ENCODE measurements around the gene KRT14. TPM values are rescaled to one million over a fixed set of nuclear protein-coding genes. Genes with fewer than 3 reads are reported as not detected.

Gene KRT14
- total RNA-seq, 2 experiments from 2014 or later = 0.82 TPM; not detected in 1

GRCh38 chr17:41537614-41537954, 49.1 kb downstream of the KRT14 start:
- no peaks in the 10 kb centered on the region for H3K9me3 ChIP-seq (ENCODE audit: low read length)
- no peaks in the 10 kb centered on the region for H4K20me1 ChIP-seq (ENCODE audit: insufficient read depth, low read length)
- no peak overlapping the region for H3K27ac ChIP-seq (ENCODE audit: low read depth, low read length, poor library complexity, severe bottlenecking)
- CTCF ChIA-PET (ENCODE audit: unreplicated experiment) = no interaction called here
- H2AFZ ChIP-seq (ENCODE audit: low read length) = no peak overlapping the region
- no peak overlapping the region for H3K4me2 ChIP-seq (ENCODE audit: low read length)
- no peaks in the 10 kb centered on the region for H3K9me2 ChIP-seq (ENCODE audit: insufficient read depth, low read length)
- no peaks in the 10 kb centered on the region for H3K79me2 ChIP-seq (ENCODE audit: insufficient read depth, low read depth, low read length)
- no peaks in the 10 kb centered on the region for H3K36me3 ChIP-seq (ENCODE audit: insufficient read depth, low read length)
- no peak for DNase-seq (ENCODE audit: low spot score)
- BruUV-seq (replicated peaks) = no TSS peak
- no peak overlapping the region for H3K4me3 ChIP-seq (ENCODE audit: low read depth, low read length, poor library complexity, severe bottlenecking)
- no peak for TF ChIP-seq EZH2phosphoT487 (IDR thresholded peaks at IDR 0.05; ENCODE audit: borderline replicate concordance, low read depth, low read length)
- TF ChIP-seq, protein P1, sequence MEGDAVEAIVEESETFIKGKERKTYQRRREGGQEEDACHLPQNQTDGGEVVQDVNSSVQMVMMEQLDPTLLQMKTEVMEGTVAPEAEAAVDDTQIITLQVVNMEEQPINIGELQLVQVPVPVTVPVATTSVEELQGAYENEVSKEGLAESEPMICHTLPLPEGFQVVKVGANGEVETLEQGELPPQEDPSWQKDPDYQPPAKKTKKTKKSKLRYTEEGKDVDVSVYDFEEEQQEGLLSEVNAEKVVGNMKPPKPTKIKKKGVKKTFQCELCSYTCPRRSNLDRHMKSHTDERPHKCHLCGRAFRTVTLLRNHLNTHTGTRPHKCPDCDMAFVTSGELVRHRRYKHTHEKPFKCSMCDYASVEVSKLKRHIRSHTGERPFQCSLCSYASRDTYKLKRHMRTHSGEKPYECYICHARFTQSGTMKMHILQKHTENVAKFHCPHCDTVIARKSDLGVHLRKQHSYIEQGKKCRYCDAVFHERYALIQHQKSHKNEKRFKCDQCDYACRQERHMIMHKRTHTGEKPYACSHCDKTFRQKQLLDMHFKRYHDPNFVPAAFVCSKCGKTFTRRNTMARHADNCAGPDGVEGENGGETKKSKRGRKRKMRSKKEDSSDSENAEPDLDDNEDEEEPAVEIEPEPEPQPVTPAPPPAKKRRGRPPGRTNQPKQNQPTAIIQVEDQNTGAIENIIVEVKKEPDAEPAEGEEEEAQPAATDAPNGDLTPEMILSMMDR (conservative IDR thresholded peaks at IDR 0.05; ENCODE audit: low read length) = no peak
- no peaks in the 10 kb centered on the region for H3K4me1 ChIP-seq (ENCODE audit: insufficient read depth, low read length, poor library complexity, severe bottlenecking)
- POLR2A ChIA-PET = no interaction called here
- intact Hi-C loops (cut with micrococcal nuclease; ENCODE audit: unreplicated experiment) = no loop called here

GRCh38 chr17:41536741-41537613, 49.7 kb downstream of the KRT14 start:
- H3K27ac ChIP-seq (ENCODE audit: low read depth, low read length, poor library complexity, severe bottlenecking) = no peak overlapping the region
- BruUV-seq (replicated peaks) = no TSS peak
- H3K9me2 ChIP-seq (ENCODE audit: insufficient read depth, low read length) = no peaks in the 10 kb centered on the region
- no peak for DNase-seq (ENCODE audit: low spot score)
- intact Hi-C loops (cut with micrococcal nuclease; ENCODE audit: unreplicated experiment) = no loop called here
- TF ChIP-seq EZH2phosphoT487 (IDR thresholded peaks at IDR 0.05; ENCODE audit: borderline replicate concordance, low read depth, low read length) = no peak
- TF ChIP-seq, protein P1 (conservative IDR thresholded peaks at IDR 0.05; ENCODE audit: low read length) = no peak
- no peak overlapping the region for H3K4me2 ChIP-seq (ENCODE audit: low read length)
- CTCF ChIA-PET (ENCODE audit: unreplicated experiment) = no interaction called here
- no peaks in the 10 kb centered on the region for H3K4me1 ChIP-seq (ENCODE audit: insufficient read depth, low read length, poor library complexity, severe bottlenecking)
- no peaks in the 10 kb centered on the region for H3K36me3 ChIP-seq (ENCODE audit: insufficient read depth, low read length)
- H4K20me1 ChIP-seq (ENCODE audit: insufficient read depth, low read length) = no peaks in the 10 kb centered on the region
- H3K4me3 ChIP-seq (ENCODE audit: low read depth, low read length, poor library complexity, severe bottlenecking) = no peak overlapping the region
- no peak overlapping the region for H2AFZ ChIP-seq (ENCODE audit: low read length)
- POLR2A ChIA-PET = no interaction called here
- no peaks in the 10 kb centered on the region for H3K79me2 ChIP-seq (ENCODE audit: insufficient read depth, low read depth, low read length)
- H3K9me3 ChIP-seq (ENCODE audit: low read length) = no peaks in the 10 kb centered on the region

DNA sequence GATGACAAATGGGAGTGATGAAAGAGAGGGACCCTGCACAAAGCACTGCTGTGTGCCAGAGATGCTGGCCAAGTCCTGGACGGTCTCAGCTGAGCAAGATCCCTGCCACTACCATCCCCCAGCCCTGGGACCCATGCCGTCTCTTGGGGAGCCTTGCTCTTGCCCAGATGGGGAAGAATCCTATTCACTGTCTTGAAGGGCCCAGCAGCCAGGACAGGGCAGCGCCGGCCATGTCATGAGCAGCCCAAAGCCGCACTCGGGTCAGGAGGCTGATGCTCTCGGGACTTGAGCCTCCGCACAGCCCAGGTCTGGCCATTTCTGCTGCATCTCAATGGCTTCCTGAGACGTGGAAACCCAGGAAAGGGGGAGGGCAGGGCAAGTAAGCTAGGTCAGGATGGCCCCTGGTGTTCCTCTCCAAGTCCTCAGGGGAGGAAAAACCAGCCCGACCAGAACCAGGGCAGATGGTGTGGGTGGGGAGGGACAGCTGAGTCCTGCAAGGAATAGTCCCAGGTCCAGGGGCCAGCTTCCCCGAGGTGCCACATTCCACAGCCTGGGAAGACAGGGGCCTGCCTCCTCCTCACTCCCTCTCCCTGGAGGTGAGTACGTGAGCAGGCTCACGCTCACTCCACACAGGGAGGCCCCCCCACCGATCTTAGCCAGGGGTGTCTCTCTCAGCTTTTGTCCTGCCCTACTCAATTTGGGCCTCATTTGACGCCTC, 50.8 kb downstream of the KRT14 start:
- Histone ChIP-seq H3K27ac (ENCODE audit: low read depth, low read length, poor library complexity, severe bottlenecking) (no peak overlapping the region), H3K79me2 (ENCODE audit: insufficient read depth, low read depth, low read length) (no peaks in the 10 kb centered on the region), H3K4me2 (ENCODE audit: low read length) (no peak overlapping the region), H2AFZ (ENCODE audit: low read length) (no peak overlapping the region), H3K36me3 (ENCODE audit: insufficient read depth, low read length) (no peaks in the 10 kb centered on the region), H3K9me3 (ENCODE audit: low read length) (no peaks in the 10 kb centered on the region), H3K9me2 (ENCODE audit: insufficient read depth, low read length) (no peaks in the 10 kb centered on the region), H3K4me3 (ENCODE audit: low read depth, low read length, poor library complexity, severe bottlenecking) (no peak overlapping the region), H4K20me1 (ENCODE audit: insufficient read depth, low read length) (no peaks in the 10 kb centered on the region), H3K4me1 (ENCODE audit: insufficient read depth, low read length, poor library complexity, severe bottlenecking) (no peaks in the 10 kb centered on the region)
- DNase-seq (ENCODE audit: low spot score) = no peak
- no TSS peak for BruUV-seq (replicated peaks)
- POLR2A ChIA-PET = interaction anchor here (0.6 kb wide), 1 partner anchor 57 kb away, joined by 3 read pairs; no protein-coding TSS in a partner anchor
- intact Hi-C loops (cut with micrococcal nuclease; ENCODE audit: unreplicated experiment) = no loop called here
- CTCF ChIA-PET (ENCODE audit: unreplicated experiment) = no interaction called here
- TF ChIP-seq EZH2phosphoT487 (IDR thresholded peaks at IDR 0.05; ENCODE audit: borderline replicate concordance, low read depth, low read length) = no peak
- TF ChIP-seq, protein P1 (conservative IDR thresholded peaks at IDR 0.05; ENCODE audit: low read length) = no peak
